Subcutaneous adipose tissue (tissue), 4 donors: Measurements from ENCODE around the gene CENPO. TPM values are rescaled to one million over a fixed set of nuclear protein-coding genes. Genes with fewer than 3 reads are reported as not detected.

Source experiments
- CTCF ChIP-seq: fragments of 450-650 bp; IDR thresholded peaks from one replicate; pipeline ENCODE4 v1.5.1; 2016; ENCODE audit warnings: low read depth, mild to moderate bottlenecking, control low read depth, antibody characterized with exemption, moderate library complexity
- total RNA-seq, 4 donors: library from RNA; depleted of rRNA; stranded (reverse); fragments of >200 nt; gene quantifications; one replicate each; pipeline ENCODE4 v1.1.0, GENCODE V29; 2016

CENPO gene
- total RNA-seq, 4 donors from 2014 or later: 3.1 to 6.3 (median 4.7) TPM

- TF ChIP-seq CTCF: no peak
Observed at GRCh38 chr2:24871852-24872333, 78.7 kb downstream of the CENPO start.

Other genes starting within 250 kb of the CENPO start
- 10 to 100 TPM; 10.2 to 35.1 (median 23.3) TPM for gene PTRHD1, start within 50 bp of the CENPO start, total RNA-seq
- 100 to 1,000 TPM in 1 of 4 donors, 10 to 100 TPM in 3; 39.2 to 133 (median 74.5) TPM for gene ADCY3, start 126.8 kb downstream of the CENPO start, total RNA-seq
- gene DNAJC27, start 178.5 kb downstream of the CENPO start, total RNA-seq: 10 to 100 TPM in 3 of 4 donors, 1 to 10 TPM in 1; 9.3 to 21.5 (median 12.4) TPM
- gene EFR3B, start 248.7 kb downstream of the CENPO start, total RNA-seq: 1 to 10 TPM in 2 of 4 donors, under 1 TPM in 2; 0.66 to 2.0 (median 1.0) TPM